ENCODE measurements around the gene TRAPPC2L. TPM values are rescaled to one million over a fixed set of nuclear protein-coding genes. Genes with fewer than 3 reads are reported as not detected.

TRAPPC2L gene
- total RNA-seq, 3 donors from 2014 or later, result 30.6 to 57.9 (median 40.7) TPM

DNA sequence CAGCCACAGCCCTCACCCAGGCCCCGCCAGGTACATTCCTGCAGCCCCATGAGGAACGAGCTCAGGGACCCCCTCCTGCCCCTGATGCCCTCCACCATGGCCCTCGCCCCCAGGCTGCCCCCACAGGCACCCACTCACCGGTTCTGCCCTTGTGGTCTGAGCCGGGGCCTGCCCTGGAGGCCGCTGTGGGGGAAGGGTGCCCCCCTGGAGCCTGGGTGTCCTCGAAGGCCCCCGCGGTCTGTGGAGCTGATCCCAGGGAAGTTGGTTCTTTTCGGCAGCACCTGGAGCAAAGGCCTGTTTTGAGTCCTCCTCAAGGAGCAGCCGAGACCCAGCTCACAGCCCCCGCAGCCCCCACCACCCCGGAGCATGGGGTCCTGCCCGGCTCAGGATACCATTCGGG is 7.2 kb downstream of the TRAPPC2L start:
- TF ChIP-seq, protein P1, sequence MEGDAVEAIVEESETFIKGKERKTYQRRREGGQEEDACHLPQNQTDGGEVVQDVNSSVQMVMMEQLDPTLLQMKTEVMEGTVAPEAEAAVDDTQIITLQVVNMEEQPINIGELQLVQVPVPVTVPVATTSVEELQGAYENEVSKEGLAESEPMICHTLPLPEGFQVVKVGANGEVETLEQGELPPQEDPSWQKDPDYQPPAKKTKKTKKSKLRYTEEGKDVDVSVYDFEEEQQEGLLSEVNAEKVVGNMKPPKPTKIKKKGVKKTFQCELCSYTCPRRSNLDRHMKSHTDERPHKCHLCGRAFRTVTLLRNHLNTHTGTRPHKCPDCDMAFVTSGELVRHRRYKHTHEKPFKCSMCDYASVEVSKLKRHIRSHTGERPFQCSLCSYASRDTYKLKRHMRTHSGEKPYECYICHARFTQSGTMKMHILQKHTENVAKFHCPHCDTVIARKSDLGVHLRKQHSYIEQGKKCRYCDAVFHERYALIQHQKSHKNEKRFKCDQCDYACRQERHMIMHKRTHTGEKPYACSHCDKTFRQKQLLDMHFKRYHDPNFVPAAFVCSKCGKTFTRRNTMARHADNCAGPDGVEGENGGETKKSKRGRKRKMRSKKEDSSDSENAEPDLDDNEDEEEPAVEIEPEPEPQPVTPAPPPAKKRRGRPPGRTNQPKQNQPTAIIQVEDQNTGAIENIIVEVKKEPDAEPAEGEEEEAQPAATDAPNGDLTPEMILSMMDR (IDR thresholded peaks at IDR 0.05), result no peak
- intact Hi-C loops (cut with DNase I, micrococcal nuclease), result no loop called here
- no peaks in the 10 kb centered on the region for H3K9me3 ChIP-seq
- H3K36me3 ChIP-seq (ENCODE audit: low read depth), result no peaks in the 10 kb centered on the region
- no peak overlapping the region for H3K4me3 ChIP-seq
- no peak for ATAC-seq
- H3K4me1 ChIP-seq (ENCODE audit: low read depth), result no peaks in the 10 kb centered on the region
- no peak for DNase-seq

DNA sequence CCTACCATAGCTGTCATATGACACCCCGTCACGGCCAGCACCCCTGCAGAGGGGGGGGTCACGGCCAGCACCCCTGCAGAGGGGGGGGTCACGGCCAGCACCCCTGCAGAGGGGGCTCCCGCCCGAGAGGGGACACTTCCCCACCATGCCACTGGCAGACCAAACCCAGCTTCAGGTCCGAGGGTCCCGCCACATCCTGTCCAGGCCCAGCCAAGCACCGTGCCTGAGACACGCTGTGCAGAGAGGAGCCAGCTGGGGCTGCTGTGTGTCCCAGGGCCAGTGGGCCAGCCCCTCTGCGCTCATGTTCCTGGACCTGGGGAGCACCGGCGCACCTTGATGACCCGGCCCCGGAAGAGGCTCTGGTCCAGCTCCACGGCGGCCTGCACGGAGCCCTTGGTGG is 7.6 kb downstream of the TRAPPC2L start:
- ATAC-seq (no peak), DNase-seq (no peak)
- no peaks in the 10 kb centered on the region for H3K9me3 ChIP-seq
- no peak overlapping the region for H3K4me3 ChIP-seq
- TF ChIP-seq, protein P1 (IDR thresholded peaks at IDR 0.05), result no peak
- intact Hi-C loops (cut with DNase I, micrococcal nuclease), result no loop called here
- no peaks in the 10 kb centered on the region for H3K36me3 ChIP-seq (ENCODE audit: low read depth)
- no peaks in the 10 kb centered on the region for H3K4me1 ChIP-seq (ENCODE audit: low read depth)

DNA sequence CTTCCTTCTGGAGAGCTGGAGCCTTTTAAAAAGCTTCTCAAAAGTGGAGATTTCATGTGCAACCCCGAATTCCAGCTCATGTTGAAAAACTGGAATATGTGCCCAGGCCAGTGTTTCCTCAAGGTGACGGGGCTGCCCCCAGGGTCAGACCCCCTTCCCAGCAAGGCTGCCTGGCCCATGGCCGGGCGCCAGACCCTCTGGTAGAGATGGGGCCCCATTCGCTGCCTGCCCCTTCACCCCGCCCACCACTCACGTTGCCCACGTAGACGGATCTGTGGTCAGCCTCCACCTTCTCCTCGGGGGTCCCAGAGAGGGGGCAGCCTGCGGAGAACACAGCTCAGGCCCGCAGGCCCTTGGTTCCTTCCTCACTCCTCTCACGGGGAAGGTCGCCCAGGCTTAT is 8.4 kb downstream of the TRAPPC2L start:
- no peak for ATAC-seq
- no peak overlapping the region for H3K4me3 ChIP-seq

DNA sequence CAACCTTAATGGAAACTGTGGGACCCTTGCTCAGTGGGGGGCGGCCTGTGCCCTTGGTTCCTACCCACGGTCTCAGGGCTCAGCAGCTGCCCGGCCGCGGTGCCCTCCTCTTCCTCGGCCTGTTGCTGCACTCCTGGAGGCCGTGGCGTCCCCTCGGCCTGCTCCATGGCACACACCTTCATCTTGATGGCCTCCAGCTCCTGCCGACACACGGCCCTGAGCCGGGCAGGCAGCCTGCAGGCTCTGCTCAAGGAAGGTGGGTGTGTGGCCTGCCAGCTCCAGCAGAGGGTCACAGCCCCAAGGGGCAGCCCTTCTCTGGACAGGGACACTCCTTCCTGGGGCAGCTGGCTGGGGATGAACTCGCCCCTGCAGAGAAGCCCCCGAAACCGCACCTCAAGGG is 8.8 kb downstream of the TRAPPC2L start:
- ATAC-seq (no peak), DNase-seq (no peak)
- no peaks in the 10 kb centered on the region for H3K36me3 ChIP-seq (ENCODE audit: low read depth)
- no peak overlapping the region for H3K4me3 ChIP-seq
- H3K4me1 ChIP-seq (ENCODE audit: low read depth), result no peaks in the 10 kb centered on the region
- intact Hi-C loops (cut with DNase I, micrococcal nuclease), result no loop called here
- TF ChIP-seq, protein P1 (IDR thresholded peaks at IDR 0.05), result no peak
- H3K9me3 ChIP-seq, result no peaks in the 10 kb centered on the region

More for the DNA sequence above, 8.4 kb downstream of the TRAPPC2L start:
- intact Hi-C loops (cut with DNase I, micrococcal nuclease), result no loop called here
- TF ChIP-seq, protein P1 (IDR thresholded peaks at IDR 0.05), result no peak
- Histone ChIP-seq H3K4me1 (ENCODE audit: low read depth) (no peaks in the 10 kb centered on the region), H3K36me3 (ENCODE audit: low read depth) (no peaks in the 10 kb centered on the region), H3K9me3 (no peaks in the 10 kb centered on the region)
- DNase-seq, result no peak

DNA sequence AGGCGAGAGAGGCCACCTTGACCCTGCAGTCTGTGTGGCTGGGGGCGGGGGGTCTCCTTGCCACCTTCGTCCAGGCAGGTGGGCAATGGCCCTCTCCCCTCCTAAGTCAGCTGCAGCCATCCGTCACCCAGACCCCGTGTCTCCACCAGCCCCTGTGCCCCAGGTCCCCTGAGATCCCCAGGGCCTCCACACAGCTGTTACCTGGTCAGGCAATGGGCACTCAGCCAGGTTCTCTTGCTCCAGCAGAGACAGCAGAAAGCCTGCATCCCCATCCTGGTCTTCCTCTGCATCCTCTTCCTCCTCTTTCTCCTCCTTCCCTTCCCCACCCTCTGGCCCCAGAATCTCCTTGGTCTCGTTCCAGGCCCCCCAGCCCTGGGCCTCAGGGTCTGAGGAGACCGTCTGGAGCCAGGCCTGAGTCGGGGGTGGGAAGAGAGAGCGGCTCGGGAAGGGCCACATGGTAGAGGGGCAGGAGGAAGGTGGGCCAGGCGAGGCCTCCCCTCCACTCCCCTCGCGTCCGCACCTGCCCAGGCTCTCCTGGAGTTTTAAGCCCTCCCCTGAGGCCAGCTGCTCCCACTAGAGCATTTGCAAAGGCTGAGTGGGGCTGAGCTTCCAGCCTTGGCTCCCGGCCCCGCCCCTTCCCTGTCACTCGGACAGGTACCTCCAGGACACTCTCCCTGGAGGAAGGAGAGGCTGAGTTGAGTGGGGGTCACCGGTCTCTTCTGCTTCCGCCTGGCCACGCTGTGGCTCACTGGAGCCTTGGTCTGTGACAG is 9.4 kb downstream of the TRAPPC2L start, which contains the start of gene PABPN1L:
PABPN1L (minus strand) TSS at position 510 of the 770 bp plus-strand sequence; CDS start at position 456, 54 bp downstream.
- no peaks in the 10 kb centered on the region for H3K4me1 ChIP-seq (ENCODE audit: low read depth)
- no peaks in the 10 kb centered on the region for H3K36me3 ChIP-seq (ENCODE audit: low read depth)
- ATAC-seq (no peak), DNase-seq (no peak)
- intact Hi-C loops (cut with DNase I, micrococcal nuclease), result no loop called here
- TF ChIP-seq, protein P1 (IDR thresholded peaks at IDR 0.05), result no peak
- no peaks in the 10 kb centered on the region for H3K9me3 ChIP-seq
- H3K4me3 ChIP-seq, result no peak within 1 kb of the TSS

Data from mucosa of descending colon (tissue), 3 donors.